SK-N-SH (cell line): Measurements from ENCODE around the gene LRP5. TPM values are rescaled to one million over a fixed set of nuclear protein-coding genes. Genes with fewer than 3 reads are reported as not detected.
"Not testable (repeated sequence)": the region's sequence is repeated elsewhere in the genome, so short reads cannot be mapped to it uniquely, and the experiment has no call there.

Experiments
- CTCF ChIA-PET: fragments of 300-600, 350-600 bp; formaldehyde crosslinking; extraction: SDS; loops from one replicate; lab custom pipeline; 2021; lab: Yijun Ruan, JAX
- POLR2A ChIA-PET: fragments of 350-600 bp; sonication (Branson Sonifier 250); formaldehyde crosslinking; extraction: SDS; loops from one replicate; lab custom pipeline; 2020; ENCODE audit warnings: antibody characterized with exemption, inconsistent platforms; lab: Yijun Ruan, JAX
- DNase-seq: peaks from one replicate; pipeline ENCODE4 v3.0.0; 2012
- H2AFZ ChIP-seq: fragments of 200-600 bp; sonication (generic); 2 replicates; pipeline ENCODE4 v1.8.1; 2016; ENCODE audit warnings: antibody characterized with exemption, mild to moderate bottlenecking, low read depth
- H3F3A ChIP-seq: fragments of 200-600 bp; sonication (generic); replicated peaks from 2 replicates; pipeline ENCODE3; 2016; ENCODE audit warnings: antibody characterized with exemption, mild to moderate bottlenecking; ENCODE audit not compliant: insufficient read depth
- H3K27ac ChIP-seq, 2 experiments: fragments of 200-500 bp in 1 of 2; fragments of 200-600 bp in 1 of 2; sonication (Bioruptor generic) in 1 of 2; sonication (generic), shearing (Covaris generic) in 1 of 2; 2 replicates each; pipeline versions ENCODE4 v1.5.1 to v1.6.1; 2014 to 2016; ENCODE audit warnings: low read depth in 2 of 2, inconsistent platforms in 1 of 2, low read length in 1 of 2, mild to moderate bottlenecking in 1 of 2, mixed read lengths in 1 of 2
- H3K27me3 ChIP-seq: fragments of 200-600 bp; sonication (generic), shearing (Covaris generic); 2 replicates; pipeline ENCODE4 v1.6.1; 2016; ENCODE audit warnings: mixed run types; ENCODE audit not compliant: insufficient read depth
- H3K36me3 ChIP-seq, 2 experiments: fragments of 200-500 bp in 1 of 2; fragments of 200-600 bp in 1 of 2; sonication (Bioruptor generic) in 1 of 2; sonication (generic) in 1 of 2; replicated peaks in 1 of 2; 2 replicates each; pipeline versions ENCODE3 to v1.5.1; 2014 to 2016; ENCODE audit warnings: low read length in 1 of 2, mild to moderate bottlenecking in 1 of 2; ENCODE audit not compliant: insufficient read depth in 2 of 2, control insufficient read depth in 1 of 2
- H3K4me1 ChIP-seq, 2 experiments: fragments of 200-500 bp in 1 of 2; fragments of 200-600 bp in 1 of 2; sonication (Bioruptor generic) in 1 of 2; sonication (generic), shearing (Covaris generic) in 1 of 2; 2 replicates each; pipeline versions ENCODE4 v1.5.1 to v1.6.1; 2014 to 2016; ENCODE audit warnings: low read depth in 1 of 2, low read length in 1 of 2, mixed run types in 1 of 2; ENCODE audit not compliant: insufficient read depth in 2 of 2, control insufficient read depth in 1 of 2
- H3K4me2 ChIP-seq: fragments of 200-600 bp; sonication (generic), shearing (Covaris generic); 2 replicates; pipeline ENCODE4 v1.6.1; 2017; ENCODE audit warnings: mixed run types
- H3K4me3 ChIP-seq, 2 experiments: fragments of 200-500 bp in 1 of 2; fragments of 200-600 bp in 1 of 2; sonication (Bioruptor generic) in 1 of 2; sonication (generic), shearing (Covaris generic) in 1 of 2; 2 replicates each; pipeline versions ENCODE4 v1.5.1 to v1.8.1; 2014 to 2016; ENCODE audit warnings: low read depth in 2 of 2, inconsistent platforms in 1 of 2, low read length in 1 of 2, mild to moderate bottlenecking in 1 of 2, mixed read lengths in 1 of 2, moderate library complexity in 1 of 2
- H3K79me2 ChIP-seq: fragments of 200-600 bp; sonication (generic); 2 replicates; pipeline ENCODE4 v1.8.1; 2017; ENCODE audit warnings: mild to moderate bottlenecking; ENCODE audit not compliant: insufficient read depth
- H3K9ac ChIP-seq: fragments of 200-600 bp; sonication (generic); 2 replicates; pipeline ENCODE4 v1.6.1; 2017; ENCODE audit warnings: mixed run types
- H3K9me2 ChIP-seq: fragments of 200-600 bp; sonication (generic); 2 replicates; pipeline ENCODE4 v1.6.1; 2017; ENCODE audit warnings: mixed run types
- H3K9me3 ChIP-seq: fragments of 200-600 bp; sonication (generic); 2 replicates; pipeline ENCODE4 v1.6.1; 2017; ENCODE audit warnings: mixed run types, mild to moderate bottlenecking, moderate library complexity
- H4K20me1 ChIP-seq: fragments of 200-600 bp; sonication (generic); 2 replicates; pipeline ENCODE4 v1.6.1; 2017; ENCODE audit warnings: mild to moderate bottlenecking, mixed run types; ENCODE audit not compliant: insufficient read depth
- CHD2 ChIP-seq: fragments of 150-350 bp; IDR thresholded peaks from 2 replicates; pipeline ENCODE4 v1.6.1; 2018; ENCODE audit warnings: low read length; ENCODE audit not compliant: partially characterized antibody
- CTCF ChIP-seq: fragments of 200-600 bp; sonication (generic); IDR thresholded peaks from 2 replicates; pipeline ENCODE4 v1.6.1; 2017; ENCODE audit warnings: antibody characterized with exemption, mild to moderate bottlenecking, moderate library complexity
- EP300 ChIP-seq, 2 experiments: IDR thresholded peaks; 2 replicates each; pipeline versions ENCODE4 v1.4.0 to v1.6.1; 2012; ENCODE audit warnings: borderline replicate concordance in 1 of 2, low read depth in 1 of 2, low read length in 1 of 2
- FOSL2 ChIP-seq: IDR thresholded peaks from 2 replicates; pipeline ENCODE4 v1.4.0; 2012; ENCODE audit warnings: low read depth, mild to moderate bottlenecking, moderate library complexity, borderline replicate concordance
- FOXJ3 ChIP-seq: sonication (generic); formaldehyde crosslinking; IDR thresholded peaks from 2 replicates; pipeline ENCODE4 v1.5.1; 2020; ENCODE audit warnings: mild to moderate bottlenecking, missing genetic modification reagents
- MXI1 ChIP-seq: IDR thresholded peaks from 2 replicates; pipeline ENCODE4 v1.6.1; 2012; ENCODE audit warnings: mild to moderate bottlenecking, low read depth, low read length, improper control_type of control experiment
- PBX3 ChIP-seq: IDR thresholded peaks from 2 replicates; pipeline ENCODE4; 2012
- RAD21 ChIP-seq: IDR thresholded peaks from 2 replicates; pipeline ENCODE4 v1.6.1; 2012; ENCODE audit warnings: mild to moderate bottlenecking, low read length
- RXRA ChIP-seq: IDR thresholded peaks from 2 replicates; pipeline ENCODE4 v1.4.0; 2012; ENCODE audit warnings: low read depth, mild to moderate bottlenecking, borderline replicate concordance
- SIN3A ChIP-seq: IDR thresholded peaks from 2 replicates; pipeline ENCODE4 v1.6.1; 2012; ENCODE audit warnings: low read depth, mild to moderate bottlenecking, low read length, moderate library complexity, borderline replicate concordance
- SMC3 ChIP-seq: IDR thresholded peaks from 2 replicates; pipeline ENCODE4 v1.6.1; 2012; ENCODE audit warnings: low read depth, low read length, improper control_type of control experiment
- TCF12 ChIP-seq: IDR thresholded peaks from 2 replicates; pipeline ENCODE4 v1.4.0; 2012
- USF2 ChIP-seq: fragments of 150-350 bp; IDR thresholded peaks from 2 replicates; pipeline ENCODE4 v1.6.1; 2017; ENCODE audit warnings: antibody characterized with exemption, low read length, low read depth, borderline replicate concordance
- WGBS: methylation state at CpG from one replicate; pipeline ENCODE4 v1.1.6; 2017; ENCODE audit warnings: low lambda C conversion rate; 5-methylcytosine and 5-hydroxymethylcytosine counted together
- polyA plus RNA-seq, 3 experiments: library from polyadenylated mRNA; depleted of rRNA; stranded (reverse); fragments of >200 nt; gene quantifications; 2 replicates each; pipeline ENCODE4 v1.2.3, GENCODE V29; 2012

Gene LRP5
- polyA plus RNA-seq, 1 of the 3 experiments (the other 2 are of a cell fraction), result 15.0 TPM

GRCh38 chr11:68447015-68447801 lies 134.8 kb downstream of the LRP5 start:
- WGBS, result 41% methylated on average over 22 of the region's 25 CpGs
- Histone ChIP-seq H3K27ac (no peak overlapping the region), H2AFZ (no peak overlapping the region), H3K9ac (no peak overlapping the region), H3K4me3 (peak overlapping the region in 1 of 2 experiments; percentile 9; a peak in 1 of 4 replicates), H3K36me3 (peaks cover 0 to 3% of the 10 kb centered on the region in 2 experiments), H3F3A (no peaks in the 10 kb centered on the region), H3K79me2 (no peaks in the 10 kb centered on the region), H3K4me1 (peaks cover 3 to 7% of the 10 kb centered on the region in 2 experiments; a peak in 2 of 4 replicates), H3K9me3 (no peaks in the 10 kb centered on the region), H3K9me2 (no peaks in the 10 kb centered on the region), H3K27me3 (no peaks in the 10 kb centered on the region), H3K4me2 (no peak overlapping the region), H4K20me1 (no peaks in the 10 kb centered on the region)
- CTCF ChIA-PET, result interaction anchor here (0.6 to 5.8 kb wide), 12 partner anchors 8 to 238 kb away, joined by 3 to 34 read pairs (median 3); partner anchors contain the start of gene C11orf24
- peak; percentile 92 for DNase-seq
- POLR2A ChIA-PET, result no interaction called here
- no peak for TF ChIP-seq FOSL2
- TF ChIP-seq USF2, result no peak
- TF ChIP-seq RAD21, result peak; percentile 88
- TF ChIP-seq CTCF, result peak; percentile 87
- no peak for TF ChIP-seq EP300 (IDR thresholded peaks at IDR 0.05; ENCODE audit: borderline replicate concordance in 1 of 2, low read depth in 1 of 2, low read length in 1 of 2)
- no peak for TF ChIP-seq PBX3
- TF ChIP-seq TCF12, result no peak
- TF ChIP-seq SMC3, result peak; percentile 81
- TF ChIP-seq FOXJ3 (CRISPR knock-in tag), result no peak
- no peak for TF ChIP-seq SIN3A
- TF ChIP-seq MXI1, result 0 out of 2 replicates have a peak, but pooled peaks have one; percentile 20
- TF ChIP-seq CHD2, result no peak
- TF ChIP-seq RXRA, result no peak

GRCh38 chr11:68447914-68448313 lies 135.5 kb downstream of the LRP5 start:
- 83% methylated on average over 6 of the region's 6 CpGs for WGBS
- H3K27ac ChIP-seq, H3K36me3 ChIP-seq, H3K4me3 ChIP-seq, H3K9ac ChIP-seq, H3F3A ChIP-seq, POLR2A ChIA-PET, H3K9me2 ChIP-seq, H3K4me1 ChIP-seq, H3K4me2 ChIP-seq, DNase-seq, H4K20me1 ChIP-seq, H3K9me3 ChIP-seq, H3K27me3 ChIP-seq, H3K79me2 ChIP-seq, H2AFZ ChIP-seq: not testable (repeated sequence)
- CTCF ChIA-PET, result interaction anchor here (0.6 to 5.8 kb wide), 5 partner anchors 49 to 195 kb away, joined by 3 to 34 read pairs (median 3); no protein-coding TSS in a partner anchor
